ENCODE results near the gene CNPY4. TPM values are rescaled to one million over a fixed set of nuclear protein-coding genes. Genes with fewer than 3 reads are reported as not detected.

The CNPY4 gene
- polyA plus RNA-seq, 1 donor from 2014 or later = 35.8 TPM

DNA sequence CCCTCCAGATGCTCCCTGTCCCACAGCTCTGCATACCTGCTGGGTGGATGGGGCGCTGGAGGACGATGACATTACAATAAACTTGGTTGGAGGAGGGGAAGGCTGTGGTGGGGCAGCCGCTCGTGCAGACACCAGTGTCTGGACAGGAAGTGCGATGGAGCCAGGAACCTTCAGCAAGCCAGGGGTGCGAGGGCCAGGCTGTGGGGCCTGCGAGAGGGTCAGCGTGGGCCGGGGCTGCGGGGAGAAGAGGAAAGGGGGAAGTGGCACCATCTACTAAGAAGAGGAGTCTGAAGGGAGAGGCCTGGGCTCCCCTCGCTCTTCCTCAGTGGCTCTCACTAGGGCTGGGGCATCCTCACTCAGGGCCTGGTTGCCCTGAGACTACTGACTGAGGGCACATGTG is 11.5 kb upstream of the CNPY4 start:
- no peaks in the 10 kb centered on the region for H3F3A ChIP-seq (ENCODE audit: insufficient read depth, low read length, poor library complexity, severe bottlenecking)
- no peaks in the 10 kb centered on the region for H4K20me1 ChIP-seq (ENCODE audit: insufficient read depth)
- no peak overlapping the region for H3K4me2 ChIP-seq (ENCODE audit: low read length)
- H3K4me3 ChIP-seq (ENCODE audit: low read length) = no peak overlapping the region
- H3K36me3 ChIP-seq (ENCODE audit: insufficient read depth, low read length) = no peaks in the 10 kb centered on the region
- no peak overlapping the region for H3K27ac ChIP-seq (ENCODE audit: low read length)
- no peaks in the 10 kb centered on the region for H3K79me2 ChIP-seq (replicated peaks; ENCODE audit: insufficient read depth, low read length)
- no peak overlapping the region for H3K9ac ChIP-seq (ENCODE audit: low read length)
- H3K27me3 ChIP-seq (ENCODE audit: insufficient read depth, low read depth, low read length) = no peaks in the 10 kb centered on the region
- H3K9me3 ChIP-seq (ENCODE audit: low read length) = no peaks in the 10 kb centered on the region
- TF ChIP-seq, protein P1, sequence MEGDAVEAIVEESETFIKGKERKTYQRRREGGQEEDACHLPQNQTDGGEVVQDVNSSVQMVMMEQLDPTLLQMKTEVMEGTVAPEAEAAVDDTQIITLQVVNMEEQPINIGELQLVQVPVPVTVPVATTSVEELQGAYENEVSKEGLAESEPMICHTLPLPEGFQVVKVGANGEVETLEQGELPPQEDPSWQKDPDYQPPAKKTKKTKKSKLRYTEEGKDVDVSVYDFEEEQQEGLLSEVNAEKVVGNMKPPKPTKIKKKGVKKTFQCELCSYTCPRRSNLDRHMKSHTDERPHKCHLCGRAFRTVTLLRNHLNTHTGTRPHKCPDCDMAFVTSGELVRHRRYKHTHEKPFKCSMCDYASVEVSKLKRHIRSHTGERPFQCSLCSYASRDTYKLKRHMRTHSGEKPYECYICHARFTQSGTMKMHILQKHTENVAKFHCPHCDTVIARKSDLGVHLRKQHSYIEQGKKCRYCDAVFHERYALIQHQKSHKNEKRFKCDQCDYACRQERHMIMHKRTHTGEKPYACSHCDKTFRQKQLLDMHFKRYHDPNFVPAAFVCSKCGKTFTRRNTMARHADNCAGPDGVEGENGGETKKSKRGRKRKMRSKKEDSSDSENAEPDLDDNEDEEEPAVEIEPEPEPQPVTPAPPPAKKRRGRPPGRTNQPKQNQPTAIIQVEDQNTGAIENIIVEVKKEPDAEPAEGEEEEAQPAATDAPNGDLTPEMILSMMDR (IDR thresholded peaks at IDR 0.05; ENCODE audit: poor library complexity, severe bottlenecking) = no peak
- TF ChIP-seq SMC3 (conservative IDR thresholded peaks at IDR 0.05; ENCODE audit: poor library complexity) (no peak), MXI1 (conservative IDR thresholded peaks at IDR 0.05; ENCODE audit: poor library complexity, severe bottlenecking) (no peak), REST (IDR thresholded peaks at IDR 0.05; ENCODE audit: borderline replicate concordance) (no peak), RAD21 (conservative IDR thresholded peaks at IDR 0.05) (no peak), TAF1 (IDR thresholded peaks at IDR 0.05; ENCODE audit: low read depth) (no peak), POLR2AphosphoS5 (IDR thresholded peaks at IDR 0.05) (no peak), EP300 (conservative IDR thresholded peaks at IDR 0.05; ENCODE audit: poor library complexity, severe bottlenecking) (no peak), EZH2 (IDR thresholded peaks at IDR 0.05; ENCODE audit: borderline replicate concordance, insufficient read depth, low read length, poor library complexity, severe bottlenecking) (no peak)
- H3K9me2 ChIP-seq (ENCODE audit: insufficient read depth, low read length) = no peaks in the 10 kb centered on the region
- H2AFZ ChIP-seq (ENCODE audit: low read depth, low read length) = no peak overlapping the region

GRCh38 chr7:100109521-100110163 is 9.8 kb upstream of the CNPY4 start:
- H3K9me3 ChIP-seq (ENCODE audit: low read length) = no peaks in the 10 kb centered on the region
- H3K79me2 ChIP-seq (replicated peaks; ENCODE audit: insufficient read depth, low read length) = no peaks in the 10 kb centered on the region
- H3K4me3 ChIP-seq (ENCODE audit: low read length) = no peak overlapping the region
- TF ChIP-seq, protein P1 (IDR thresholded peaks at IDR 0.05; ENCODE audit: poor library complexity, severe bottlenecking) = no peak
- no peak for TF ChIP-seq TAF1 (IDR thresholded peaks at IDR 0.05; ENCODE audit: low read depth)
- TF ChIP-seq EZH2 (IDR thresholded peaks at IDR 0.05; ENCODE audit: borderline replicate concordance, insufficient read depth, low read length, poor library complexity, severe bottlenecking) = no peak
- TF ChIP-seq MXI1 (conservative IDR thresholded peaks at IDR 0.05; ENCODE audit: poor library complexity, severe bottlenecking) = no peak
- TF ChIP-seq RAD21 (conservative IDR thresholded peaks at IDR 0.05) = no peak
- H3K36me3 ChIP-seq (ENCODE audit: insufficient read depth, low read length) = no peaks in the 10 kb centered on the region
- H3K4me2 ChIP-seq (ENCODE audit: low read length) = no peak overlapping the region
- no peak overlapping the region for H3K9ac ChIP-seq (ENCODE audit: low read length)
- H3K9me2 ChIP-seq (ENCODE audit: insufficient read depth, low read length) = no peaks in the 10 kb centered on the region
- H3K27ac ChIP-seq (ENCODE audit: low read length) = no peak overlapping the region
- no peak overlapping the region for H2AFZ ChIP-seq (ENCODE audit: low read depth, low read length)
- H3F3A ChIP-seq (ENCODE audit: insufficient read depth, low read length, poor library complexity, severe bottlenecking) = no peaks in the 10 kb centered on the region
- H4K20me1 ChIP-seq (ENCODE audit: insufficient read depth) = no peaks in the 10 kb centered on the region
- no peaks in the 10 kb centered on the region for H3K27me3 ChIP-seq (ENCODE audit: insufficient read depth, low read depth, low read length)
